HEK293 (cell line): ENCODE data around the gene VASN.
A peak's percentile ranks its signal among the peaks of the same experiment; 100 is the strongest.

Experiments
- CTCF ChIP-seq: fragments of 450-650 bp; formaldehyde crosslinking; IDR thresholded peaks from 2 replicates; pipeline ENCODE4 v1.5.1; 2016; ENCODE audit warnings: missing biosample characterization, missing genetic modification characterization
- PRDM10 ChIP-seq: fragments of 450-650 bp; formaldehyde crosslinking; IDR thresholded peaks from 2 replicates; pipeline ENCODE4 v1.5.1; 2016; ENCODE audit warnings: missing biosample characterization, missing genetic modification characterization
- SP7 ChIP-seq: fragments of 450-650 bp; formaldehyde crosslinking; IDR thresholded peaks from 2 replicates; pipeline ENCODE4 v1.5.1; 2016; ENCODE audit warnings: missing biosample characterization, missing genetic modification characterization
- YY1 ChIP-seq: fragments of 450-650 bp; formaldehyde crosslinking; IDR thresholded peaks from 2 replicates; pipeline ENCODE4 v1.5.1; 2018; ENCODE audit warnings: missing biosample characterization, missing genetic modification characterization
- ZNF112 ChIP-seq: fragments of 450-650 bp; formaldehyde crosslinking; IDR thresholded peaks from 2 replicates; pipeline ENCODE4 v1.5.0; 2017; ENCODE audit warnings: missing biosample characterization, missing genetic modification characterization
- ZNF121 ChIP-seq: fragments of 450-650 bp; formaldehyde crosslinking; IDR thresholded peaks from 2 replicates; pipeline ENCODE4 v1.5.1; 2016; ENCODE audit warnings: missing biosample characterization, missing genetic modification characterization
- ZNF274 ChIP-seq, 2 experiments: fragments of 200-500 bp in 1 of 2; fragments of 450-650 bp in 1 of 2; sonication (Bioruptor generic) in 1 of 2; formaldehyde crosslinking in 1 of 2; IDR thresholded peaks; 2 replicates each; pipeline versions ENCODE4 v1.5.1 to v1.6.1; 2014 to 2016; ENCODE audit warnings: borderline replicate concordance in 1 of 2, inconsistent platforms in 1 of 2, low read length in 1 of 2, missing biosample characterization in 1 of 2, missing genetic modification characterization in 1 of 2
- ZNF398 ChIP-seq: fragments of 450-650 bp; formaldehyde crosslinking; IDR thresholded peaks from 2 replicates; pipeline ENCODE4 v1.5.1; 2017; ENCODE audit warnings: missing biosample characterization, missing genetic modification characterization
- ZNF449 ChIP-seq: fragments of 450-650 bp; formaldehyde crosslinking; IDR thresholded peaks from 2 replicates; pipeline ENCODE4 v1.5.1; 2017; ENCODE audit warnings: missing biosample characterization, mild to moderate bottlenecking, missing genetic modification characterization, moderate library complexity
- ZNF623 ChIP-seq: fragments of 450-650 bp; formaldehyde crosslinking; IDR thresholded peaks from 2 replicates; pipeline ENCODE4 v1.5.1; 2016; ENCODE audit warnings: missing biosample characterization, missing genetic modification characterization
- ZNF629 ChIP-seq: fragments of 450-650 bp; formaldehyde crosslinking; IDR thresholded peaks from 2 replicates; pipeline ENCODE4 v1.5.1; 2017; ENCODE audit warnings: missing biosample characterization, missing genetic modification characterization
- ZNF776 ChIP-seq: fragments of 450-650 bp; formaldehyde crosslinking; IDR thresholded peaks from 2 replicates; pipeline ENCODE4 v1.5.0; 2017; ENCODE audit warnings: missing biosample characterization, missing genetic modification characterization, borderline replicate concordance
- ZNF792 ChIP-seq: fragments of 450-650 bp; formaldehyde crosslinking; IDR thresholded peaks from 2 replicates; pipeline ENCODE4 v1.5.1; 2016; ENCODE audit warnings: missing biosample characterization, missing genetic modification characterization
- ZNF830 ChIP-seq: fragments of 450-650 bp; IDR thresholded peaks from 2 replicates; pipeline ENCODE4 v1.5.0; 2018; ENCODE audit warnings: missing biosample characterization, missing genetic modification characterization, low read depth, mild to moderate bottlenecking, moderate library complexity

- no peak for TF ChIP-seq ZNF274 (IDR thresholded peaks at IDR 0.05; ENCODE audit: low read length)
- no peak for TF ChIP-seq ZNF274 (tag by site-specific recombination; IDR thresholded peaks at IDR 0.05; ENCODE audit: borderline replicate concordance)
- TF ChIP-seq YY1 (tag by site-specific recombination) = no peak
- no peak for TF ChIP-seq ZNF830 (tag by site-specific recombination)
- no peak for TF ChIP-seq ZNF112 (tag by site-specific recombination)
- no peak for TF ChIP-seq CTCF (tag by site-specific recombination)
- peak; percentile 81 for TF ChIP-seq ZNF121 (tag by site-specific recombination)
- no peak for TF ChIP-seq ZNF449 (tag by site-specific recombination)
- no peak for TF ChIP-seq ZNF629
- TF ChIP-seq ZNF398 (tag by site-specific recombination) = no peak
- no peak for TF ChIP-seq PRDM10 (tag by site-specific recombination)
- TF ChIP-seq SP7 = no peak
- TF ChIP-seq ZNF776 = no peak
- no peak for TF ChIP-seq ZNF623 (tag by site-specific recombination)
- TF ChIP-seq ZNF792 (tag by site-specific recombination) = no peak
Observed at GRCh38 chr16:4349332-4349731, 22.3 kb upstream of the VASN start.
